Measurements from ENCODE around the gene WNT7B. TPM values are rescaled to one million over a fixed set of nuclear protein-coding genes. Genes with fewer than 3 reads are reported as not detected.

WNT7B gene
- total and polyA plus RNA-seq, 10 of the 15 experiments (the other 5 are each of a cell fraction or from before 2014, with no cell fraction given), result 0.12 TPM; not detected in 9

- TF ChIP-seq, protein P1, sequence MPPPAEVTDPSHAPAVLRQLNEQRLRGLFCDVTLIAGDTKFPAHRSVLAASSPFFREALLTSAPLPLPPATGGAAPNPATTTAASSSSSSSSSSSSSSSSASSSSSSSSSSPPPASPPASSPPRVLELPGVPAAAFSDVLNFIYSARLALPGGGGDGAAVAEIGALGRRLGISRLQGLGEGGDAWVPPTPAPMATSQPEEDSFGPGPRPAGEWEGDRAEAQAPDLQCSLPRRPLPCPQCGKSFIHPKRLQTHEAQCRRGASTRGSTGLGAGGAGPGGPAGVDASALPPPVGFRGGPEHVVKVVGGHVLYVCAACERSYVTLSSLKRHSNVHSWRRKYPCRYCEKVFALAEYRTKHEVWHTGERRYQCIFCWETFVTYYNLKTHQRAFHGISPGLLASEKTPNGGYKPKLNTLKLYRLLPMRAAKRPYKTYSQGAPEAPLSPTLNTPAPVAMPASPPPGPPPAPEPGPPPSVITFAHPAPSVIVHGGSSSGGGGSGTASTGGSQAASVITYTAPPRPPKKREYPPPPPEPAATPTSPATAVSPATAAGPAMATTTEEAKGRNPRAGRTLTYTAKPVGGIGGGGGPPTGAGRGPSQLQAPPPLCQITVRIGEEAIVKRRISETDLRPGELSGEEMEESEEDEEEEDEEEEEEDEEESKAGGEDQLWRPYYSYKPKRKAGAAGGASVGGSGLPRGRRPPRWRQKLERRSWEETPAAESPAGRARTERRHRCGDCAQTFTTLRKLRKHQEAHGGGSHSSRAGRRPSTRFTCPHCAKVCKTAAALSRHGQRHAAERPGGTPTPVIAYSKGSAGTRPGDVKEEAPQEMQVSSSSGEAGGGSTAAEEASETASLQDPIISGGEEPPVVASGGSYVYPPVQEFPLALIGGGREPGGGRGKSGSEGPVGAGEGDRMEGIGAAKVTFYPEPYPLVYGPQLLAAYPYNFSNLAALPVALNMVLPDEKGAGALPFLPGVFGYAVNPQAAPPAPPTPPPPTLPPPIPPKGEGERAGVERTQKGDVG (CRISPR knock-in tag; IDR thresholded peaks at IDR 0.05), result no peak
- TF ChIP-seq SUPT20H (IDR thresholded peaks at IDR 0.05; ENCODE audit: borderline replicate concordance, control insufficient read depth, low read depth, low read length), result no peak
Observed at GRCh38 chr22:45928726-45929368, 48.1 kb downstream of the WNT7B start (continued).

GRCh38 chr22:45927059-45927458 is 49.9 kb downstream of the WNT7B start:
- DNase-seq (ENCODE audit: low read depth, low spot score), result no peak

More at GRCh38 chr22:45927059-45927458, 49.9 kb downstream of the WNT7B start:
- no peak overlapping the region for H3K27ac ChIP-seq (ENCODE audit: control insufficient read depth, insufficient read depth)
- H3K9ac ChIP-seq (ENCODE audit: control insufficient read depth, insufficient read depth, low read length), result no peak overlapping the region
- 32% methylated on average over 9 of the region's 9 CpGs for WGBS (ENCODE audit: insufficient coverage, insufficient replicate concordance, low lambda C conversion rate, missing lambda C conversion rate)
- ChIA-PET SMC1A (ENCODE audit: uncharacterized antibody, unreplicated experiment) (no interaction called here), CTCF (no interaction called here), RAD21 (ENCODE audit: unreplicated experiment) (no interaction called here), POLR2A (no interaction called here)
- FAIRE-seq (no peak), ATAC-seq (no peak)
- no peak for TF ChIP-seq SREBF1 (IDR thresholded peaks at IDR 0.05; ENCODE audit: low read length)
- TF ChIP-seq, protein P2, sequence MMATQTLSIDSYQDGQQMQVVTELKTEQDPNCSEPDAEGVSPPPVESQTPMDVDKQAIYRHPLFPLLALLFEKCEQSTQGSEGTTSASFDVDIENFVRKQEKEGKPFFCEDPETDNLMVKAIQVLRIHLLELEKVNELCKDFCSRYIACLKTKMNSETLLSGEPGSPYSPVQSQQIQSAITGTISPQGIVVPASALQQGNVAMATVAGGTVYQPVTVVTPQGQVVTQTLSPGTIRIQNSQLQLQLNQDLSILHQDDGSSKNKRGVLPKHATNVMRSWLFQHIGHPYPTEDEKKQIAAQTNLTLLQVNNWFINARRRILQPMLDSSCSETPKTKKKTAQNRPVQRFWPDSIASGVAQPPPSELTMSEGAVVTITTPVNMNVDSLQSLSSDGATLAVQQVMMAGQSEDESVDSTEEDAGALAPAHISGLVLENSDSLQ (IDR thresholded peaks at IDR 0.05), result no peak
- no peak for TF ChIP-seq BACH1 (IDR thresholded peaks at IDR 0.05; ENCODE audit: borderline replicate concordance)
- TF ChIP-seq POLR2AphosphoS2 (IDR thresholded peaks at IDR 0.05; ENCODE audit: low read depth, low read length), result no peak
- intact Hi-C loops (cut with micrococcal nuclease; ENCODE audit: unreplicated experiment) (no loop called here), in situ Hi-C loops (cut with MboI) (no loop called here)
- no TSS peak for BruUV-seq (replicated peaks)
- H3K27me3 ChIP-seq (replicated peaks in 1 of 2; ENCODE audit: control insufficient read depth in 2 of 2, insufficient read depth in 2 of 2, low read length in 1 of 2), result no peaks in the 10 kb centered on the region
- no peaks in the 10 kb centered on the region for H3K79me2 ChIP-seq (ENCODE audit: control insufficient read depth, insufficient read depth, low read length)
- H4K20me1 ChIP-seq (ENCODE audit: control insufficient read depth, insufficient read depth), result no peaks in the 10 kb centered on the region
- H3K4me1 ChIP-seq (ENCODE audit: control insufficient read depth, insufficient read depth, low read length), result no peaks in the 10 kb centered on the region
- H3K36me3 ChIP-seq (ENCODE audit: control insufficient read depth in 2 of 2, insufficient read depth in 2 of 2, low read length in 1 of 2), result no peaks in the 10 kb centered on the region
- H3K4me2 ChIP-seq (ENCODE audit: control insufficient read depth, insufficient read depth), result no peak overlapping the region
- no peak overlapping the region for H2AFZ ChIP-seq (ENCODE audit: control insufficient read depth, low read depth, low read length)
- no peaks in the 10 kb centered on the region for H3K9me3 ChIP-seq (replicated peaks; ENCODE audit: control insufficient read depth, insufficient read depth, low read length)
- H3K4me3 ChIP-seq, result no peak overlapping the region
